K562 (cell line): Measurements from ENCODE around the gene MYH7B. TPM values are rescaled to one million over a fixed set of nuclear protein-coding genes. Genes with fewer than 3 reads are reported as not detected.

Experiments used
- ATAC-seq: fragments of 200-7000 bp; cut with Tn5 transposase; 3 replicates; pipeline ENCODE4 v1.9.1; 2020; ENCODE audit warnings: moderate library complexity
- BruUV-seq: library from RNA; stranded (reverse); fragments of 400-500 nt; replicated peaks from 2 replicates; lab custom pipeline; 2021; lab: Mats Ljungman, UMichigan
- CTCF ChIA-PET: fragments of 300-600 bp; formaldehyde crosslinking; extraction: SDS; loops from one replicate; lab custom pipeline; 2021; ENCODE audit warnings: low intra/inter-chr PET ratio; lab: Yijun Ruan, JAX
- POLR2A ChIA-PET: fragments of 300-600, 350-650 bp; sonication (Branson Sonifier 250); formaldehyde crosslinking; extraction: SDS; loops from one replicate; lab custom pipeline; 2021; ENCODE audit warnings: antibody characterized with exemption, inconsistent platforms; lab: Yijun Ruan, JAX
- DNase-seq, 4 experiments: peaks; one replicate each; pipeline versions ENCODE4 v3.0.0 to v3.0.0-alpha.2; 2011 to 2018; ENCODE audit warnings: low spot score in 3 of 4, mixed read lengths in 3 of 4; ENCODE audit errors: extremely low read depth in 1 of 4
- FAIRE-seq: peaks from 2 replicates; lab custom pipeline; 2011; peaks lifted over from hg19 to GRCh38; lab: Jason Lieb, UNC
- H2AFZ ChIP-seq: 2 replicates; pipeline ENCODE4 v1.6.0; 2011; ENCODE audit warnings: low read depth, low read length, control low read depth, inconsistent platforms
- H3K27ac ChIP-seq: fragments of 200-600 bp; 3 replicates; pipeline ENCODE4 v1.8.0; 2011; ENCODE audit warnings: low read depth, mild to moderate bottlenecking, control low read depth, inconsistent platforms, low read length, moderate library complexity, mixed read lengths; ENCODE audit errors: extremely low read depth
- H3K27me3 ChIP-seq, 2 experiments: fragments of 300-600 bp in 1 of 2; 2 replicates in 1 of 2; 3 replicates in 1 of 2; pipeline versions ENCODE4 v1.6.0 to v1.8.0; 2011; ENCODE audit warnings: inconsistent platforms in 2 of 2, low read length in 2 of 2, mild to moderate bottlenecking in 1 of 2, mixed read lengths in 1 of 2, moderate library complexity in 1 of 2; ENCODE audit not compliant: control insufficient read depth in 2 of 2, insufficient read depth in 2 of 2
- H3K36me3 ChIP-seq: fragments of 300-600 bp; 3 replicates; pipeline ENCODE4 v1.8.0; 2011; ENCODE audit warnings: mild to moderate bottlenecking, low read length, inconsistent platforms; ENCODE audit not compliant: control insufficient read depth, insufficient read depth
- H3K4me1 ChIP-seq, 2 experiments: fragments of 200-600 bp in 1 of 2; replicated peaks in 1 of 2; 2 replicates in 1 of 2; 3 replicates in 1 of 2; pipeline versions ENCODE4 v1.5.1 to v1.8.0; 2011; ENCODE audit warnings: inconsistent platforms in 2 of 2, low read length in 2 of 2, mild to moderate bottlenecking in 1 of 2, mixed read lengths in 1 of 2, moderate library complexity in 1 of 2; ENCODE audit not compliant: control insufficient read depth in 2 of 2, insufficient read depth in 2 of 2
- H3K4me2 ChIP-seq: 2 replicates; pipeline ENCODE4 v1.6.1; 2011; ENCODE audit warnings: low read length, control low read depth, inconsistent platforms, mixed read lengths; ENCODE audit not compliant: insufficient read depth
- H3K4me3 ChIP-seq: fragments of 200-600 bp; sonication (generic), shearing (Covaris generic); 2 replicates; pipeline ENCODE4 v1.5.1; 2016; ENCODE audit warnings: control low read depth, inconsistent platforms
- H3K79me2 ChIP-seq: fragments of 200-600 bp; 3 replicates; pipeline ENCODE4 v1.8.0; 2011; ENCODE audit warnings: low read length, inconsistent platforms; ENCODE audit not compliant: control insufficient read depth, insufficient read depth
- H3K9ac ChIP-seq, 2 experiments: 2 replicates each; pipeline versions ENCODE4 v1.6.0 to v1.6.1; 2011; ENCODE audit warnings: low read depth in 2 of 2, low read length in 2 of 2, control low read depth in 1 of 2, inconsistent platforms in 1 of 2, mild to moderate bottlenecking in 1 of 2, mixed read lengths in 1 of 2; ENCODE audit not compliant: insufficient read depth in 1 of 2
- H3K9me1 ChIP-seq: one replicate; pipeline ENCODE4 v1.6.0; 2011; ENCODE audit warnings: inconsistent platforms, mild to moderate bottlenecking, low read length, moderate library complexity; ENCODE audit not compliant: control insufficient read depth, insufficient read depth
- H3K9me3 ChIP-seq: replicated peaks from 2 replicates; pipeline ENCODE4 v1.5.1; 2011; ENCODE audit warnings: low read depth, low read length, inconsistent platforms; ENCODE audit not compliant: control insufficient read depth, insufficient read depth
- H4K20me1 ChIP-seq: replicated peaks from 2 replicates; pipeline ENCODE4 v1.6.1; 2011; ENCODE audit warnings: low read length, inconsistent platforms, mixed read lengths; ENCODE audit not compliant: control insufficient read depth, insufficient read depth
- GATAD2B ChIP-seq: fragments of 450-650 bp; IDR thresholded peaks from 2 replicates; pipeline ENCODE4 v1.6.1; 2017; ENCODE audit warnings: mild to moderate bottlenecking, borderline replicate concordance
- POLR2G ChIP-seq: fragments of 200-400 bp; formaldehyde crosslinking; IDR thresholded peaks from 2 replicates; pipeline ENCODE4 v1.6.1; 2017; ENCODE audit warnings: low read depth, mild to moderate bottlenecking, antibody characterized with exemption, low read length, moderate library complexity
- XRCC4 ChIP-seq: IDR thresholded peaks from one replicate; pipeline ENCODE4 v1.6.1; 2011; ENCODE audit not compliant: insufficient read depth, insufficient read length; ENCODE audit errors: extremely low read depth
- ZNF408 ChIP-seq: fragments of 250-450 bp; sonication (Bioruptor Pico); IDR thresholded peaks from 2 replicates; pipeline ENCODE4 v1.4.0; 2020; ENCODE audit warnings: low read depth, mild to moderate bottlenecking, moderate library complexity
- ZNF436 ChIP-seq: fragments of 250-450, 450-650 bp; sonication (Bioruptor Pico); formaldehyde crosslinking; IDR thresholded peaks from 2 replicates; pipeline ENCODE4 v1.7.0; 2020; ENCODE audit warnings: mild to moderate bottlenecking
- WGBS: fragments of 100-300 bp; shearing (Covaris generic); methylation state at CpG from one replicate; pipeline ENCODE4 v1.1.6; 2016; ENCODE audit warnings: low coverage, mixed read lengths; ENCODE audit not compliant: insufficient coverage; ENCODE audit errors: missing lambda C conversion rate; 5-methylcytosine and 5-hydroxymethylcytosine counted together
- in situ Hi-C: fragments of 300-500 bp; cut with MboI; formaldehyde crosslinking; loops from 4 replicates; pipeline ENCODE4 v1.15.0; 2018; ENCODE audit warnings: inconsistent platforms, mixed read lengths
- intact Hi-C: fragments of 100-400 bp; cut with micrococcal nuclease; formaldehyde crosslinking; loops from 2 replicates; pipeline ENCODE4 v1.14.2; 2022
- polyA plus RNA-seq, 8 experiments: library from polyadenylated mRNA; depleted of rRNA in 4 of 8; stranded (reverse) in 5 of 8; unstranded in 3 of 8; fragments of >200 nt; fragmentation: Nextera tagmentation in 2 of 8; fragmentation: Illumina TruSeq in 1 of 8; extraction: Ambion mirVana in 2 of 8; extraction: Trizol in 1 of 8; gene quantifications; 2 replicates each; pipeline versions ENCODE4 v1.2.1 to v1.2.3, GENCODE V29; 2011 to 2014; ENCODE audit warnings: inconsistent platforms in 1 of 8, missing spikeins in 1 of 8
- total RNA-seq, 7 experiments: library from RNA; depleted of rRNA in 6 of 7; stranded (reverse); fragments of >200 nt in 6 of 7; fragmentation: Illumina TruSeq in 2 of 7; extraction: Trizol in 2 of 7; gene quantifications; 2 replicates each; pipeline versions ENCODE4 v1.2.1 to v1.2.3, GENCODE V29; 2011 to 2021; ENCODE audit warnings: low replicate concordance in 1 of 7

Gene MYH7B
- total and polyA plus RNA-seq, 9 of the 15 experiments (the other 6 are each of a cell fraction or from before 2014, with no cell fraction given): 0.07 to 0.34 (median 0.13) TPM; not detected in 3

DNA sequence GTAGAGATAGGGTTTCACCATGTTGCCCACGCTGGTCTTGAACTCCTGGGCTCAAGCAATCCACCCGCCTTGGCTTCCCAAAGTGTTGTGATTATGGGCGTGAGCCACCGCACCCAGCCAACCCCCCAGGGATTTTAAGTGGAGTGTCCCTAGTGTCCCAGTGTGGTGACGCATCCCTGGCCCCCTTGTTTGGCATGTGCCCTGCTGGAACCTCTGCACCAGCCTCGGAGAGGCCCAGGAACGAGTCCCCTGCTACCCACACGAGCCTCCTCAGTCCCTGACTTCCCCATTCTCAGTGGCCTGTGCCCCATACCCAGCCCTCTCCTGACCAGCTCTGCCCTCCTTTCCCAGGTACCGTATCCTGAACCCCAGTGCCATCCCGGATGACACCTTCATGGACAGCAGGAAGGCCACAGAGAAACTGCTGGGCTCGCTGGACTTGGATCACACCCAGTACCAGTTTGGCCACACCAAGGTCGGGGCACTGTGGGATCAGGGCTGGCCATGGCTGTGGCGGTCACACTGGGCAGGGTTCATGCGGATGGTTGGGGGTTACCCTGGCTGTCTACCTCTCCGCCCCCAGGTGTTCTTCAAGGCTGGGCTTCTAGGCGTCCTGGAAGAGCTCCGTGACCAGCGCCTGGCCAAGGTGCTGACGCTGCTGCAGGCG is 37.2 kb downstream of the MYH7B start (continued):
- no peak for TF ChIP-seq GATAD2B

- Histone ChIP-seq H3K27me3 (no peaks in the 10 kb centered on the region), H3K9ac (no peak overlapping the region; a peak in 1 of 4 replicates), H3K4me1 (peaks cover 0 to 18% of the 10 kb centered on the region in 2 experiments; a peak in 3 of 5 replicates), H3K4me2 (no peak overlapping the region), H3K4me3 (no peak overlapping the region), H3K9me3 (no peaks in the 10 kb centered on the region), H3K27ac (no peak overlapping the region), H3K36me3 (peaks cover 33% of the 10 kb centered on the region; the same call in 2 of the 3 replicates), H3K79me2 (no peaks in the 10 kb centered on the region), H2AFZ (no peak overlapping the region), H3K9me1 (no peaks in the 10 kb centered on the region), H4K20me1 (peaks cover 4% of the 10 kb centered on the region; the same call in 1 of the 2 replicates)
- TF ChIP-seq POLR2G: 0 out of 2 replicates have a peak, but pooled peaks have one; percentile 38
- no peak for TF ChIP-seq ZNF408 (CRISPR knock-in tag)
- TF ChIP-seq ZNF436 (CRISPR knock-in tag): no peak
- no peak for TF ChIP-seq XRCC4
- POLR2A ChIA-PET: interaction anchor here (1.2 kb wide), 1 partner anchor 29 kb away, joined by 3 read pairs; no protein-coding TSS in a partner anchor
- WGBS: 90% methylated on average over 22 of the region's 22 CpGs
- intact Hi-C loops (no loop called here), in situ Hi-C loops (no loop called here)
- no peak for ATAC-seq
- DNase-seq: no peak
- CTCF ChIA-PET: no interaction called here
- no peak for FAIRE-seq
- BruUV-seq: no TSS peak
Measured at GRCh38 chr20:34993941-34994508, 38.4 kb downstream of the MYH7B start.
